GM12878 (cell line): ENCODE data around the gene APPL2. TPM values are rescaled to one million over a fixed set of nuclear protein-coding genes. Genes with fewer than 3 reads are reported as not detected.

ENCODE experiments used
- ATAC-seq: fragments of 200-7000 bp; cut with Tn5 transposase; 3 replicates; pipeline ENCODE4 v1.9.1; 2020; ENCODE audit warnings: mild to moderate bottlenecking, moderate library complexity
- BruUV-seq: library from RNA; stranded (reverse); fragments of 400-500 nt; replicated peaks from 2 replicates; lab custom pipeline; 2021; lab: Mats Ljungman, UMichigan
- CTCF ChIA-PET: fragments of 300-600 bp; sonication (Branson Sonifier 250); formaldehyde crosslinking; extraction: SDS; loops from one replicate; lab custom pipeline; 2021; ENCODE audit warnings: inconsistent platforms; lab: Yijun Ruan, JAX
- POLR2A ChIA-PET: fragments of 350-600 bp; formaldehyde crosslinking; extraction: SDS; loops from one replicate; lab custom pipeline; 2021; ENCODE audit warnings: inconsistent platforms; lab: Charles Lee
- RAD21 ChIA-PET: fragments of 300-600 bp; sonication (Branson Sonifier 250); formaldehyde crosslinking; loops from one replicate; lab custom pipeline; 2023; ENCODE audit warnings: antibody characterized with exemption; ENCODE audit not compliant: unreplicated experiment; lab: Charles Lee
- SMC1A ChIA-PET: fragments of 300-600 bp; sonication (Branson Sonifier 250); formaldehyde crosslinking; loops from one replicate; lab custom pipeline; 2023; ENCODE audit not compliant: unreplicated experiment, uncharacterized antibody; lab: Charles Lee
- DNase-seq: peaks from one replicate; pipeline ENCODE4 v3.0.0-alpha.2; 2011; ENCODE audit warnings: low read depth, low spot score
- FAIRE-seq: peaks from 3 replicates; lab custom pipeline; 2011; peaks lifted over from hg19 to GRCh38; lab: Jason Lieb, UNC
- H2AFZ ChIP-seq: 2 replicates; pipeline ENCODE4 v1.6.0; 2011; ENCODE audit warnings: low read depth, low read length, control low read depth; ENCODE audit not compliant: control insufficient read depth
- H3K27ac ChIP-seq: 2 replicates; pipeline ENCODE4 v1.5.1; 2011; ENCODE audit warnings: control low read depth; ENCODE audit not compliant: control insufficient read depth, insufficient read depth
- H3K27me3 ChIP-seq, 2 experiments: replicated peaks in 1 of 2; 2 replicates each; pipeline versions ENCODE4 v1.6.0 to v1.6.1; 2011; ENCODE audit warnings: low read length in 1 of 2; ENCODE audit not compliant: control insufficient read depth in 2 of 2, insufficient read depth in 2 of 2
- H3K36me3 ChIP-seq, 2 experiments: 2 replicates each; pipeline ENCODE4 v1.5.1; 2011; ENCODE audit warnings: low read length in 1 of 2; ENCODE audit not compliant: control insufficient read depth in 2 of 2, insufficient read depth in 2 of 2
- H3K4me1 ChIP-seq: 2 replicates; pipeline ENCODE4 v1.6.1; 2011; ENCODE audit warnings: mild to moderate bottlenecking, low read length, moderate library complexity, mixed read lengths; ENCODE audit not compliant: control insufficient read depth, insufficient read depth
- H3K4me2 ChIP-seq: 2 replicates; pipeline ENCODE4 v1.6.0; 2011; ENCODE audit warnings: control low read depth; ENCODE audit not compliant: control insufficient read depth, insufficient read depth
- H3K4me3 ChIP-seq: fragments of 200-600 bp; sonication (generic); 2 replicates; pipeline ENCODE4 v1.5.1; 2016
- H3K79me2 ChIP-seq: 2 replicates; pipeline ENCODE4 v1.6.0; 2011; ENCODE audit warnings: low read length; ENCODE audit not compliant: control insufficient read depth, insufficient read depth
- H3K9ac ChIP-seq: 2 replicates; pipeline ENCODE4 v1.8.0; 2011; ENCODE audit warnings: low read length, control low read depth, mixed read lengths; ENCODE audit not compliant: control insufficient read depth, insufficient read depth
- H3K9me3 ChIP-seq: replicated peaks from 3 replicates; pipeline ENCODE4 v1.5.1; 2011; ENCODE audit warnings: mild to moderate bottlenecking, low read length; ENCODE audit not compliant: control insufficient read depth, insufficient read depth
- H4K20me1 ChIP-seq: 2 replicates; pipeline ENCODE4 v1.6.0; 2011; ENCODE audit not compliant: control insufficient read depth, insufficient read depth
- BCLAF1 ChIP-seq: fragments of 450-650 bp; IDR thresholded peaks from 2 replicates; pipeline ENCODE4 v1.6.1; 2017; ENCODE audit warnings: antibody characterized with exemption, mild to moderate bottlenecking, moderate library complexity
- JUNB ChIP-seq: IDR thresholded peaks from 2 replicates; pipeline ENCODE4 v1.6.1; 2016; ENCODE audit warnings: antibody characterized with exemption, mild to moderate bottlenecking
- LARP7 ChIP-seq: fragments of 450-650 bp; IDR thresholded peaks from 2 replicates; pipeline ENCODE4 v1.6.1; 2017; ENCODE audit warnings: mild to moderate bottlenecking
- WGBS: methylation state at CpG from one replicate; pipeline ENCODE4 v1.1.6; 2016; ENCODE audit warnings: low lambda C conversion rate; ENCODE audit not compliant: insufficient replicate concordance, insufficient coverage; ENCODE audit errors: missing lambda C conversion rate; 5-methylcytosine and 5-hydroxymethylcytosine counted together
- in situ Hi-C: fragments of 300-500 bp; cut with MboI; formaldehyde crosslinking; loops from 9 replicates; pipeline ENCODE4 v1.14.3; 2018; ENCODE audit warnings: mixed read lengths
- intact Hi-C: fragments of 100-400 bp; cut with micrococcal nuclease; formaldehyde crosslinking; loops from one replicate; pipeline ENCODE4 v1.14.2; 2022; ENCODE audit not compliant: unreplicated experiment
- polyA plus RNA-seq, 11 experiments: library from polyadenylated mRNA; depleted of rRNA in 4 of 11; unstranded in 6 of 11; stranded (reverse) in 5 of 11; fragments of >200 nt; fragmentation: Nextera tagmentation in 4 of 11; fragmentation: Illumina TruSeq in 1 of 11; extraction: Ambion mirVana in 4 of 11; extraction: Trizol in 1 of 11; gene quantifications; 1 replicate in 1 of 11; 2 replicates in 10 of 11; pipeline versions ENCODE4 v1.2.1 to v1.2.3, GENCODE V29; 2011 to 2016; ENCODE audit warnings: inconsistent platforms in 2 of 11, missing spikeins in 2 of 11, low read depth in 1 of 11
- total RNA-seq, 4 experiments: library from RNA; depleted of rRNA in 3 of 4; stranded (reverse); fragments of >200 nt in 3 of 4; fragmentation: Illumina TruSeq in 1 of 4; extraction: Trizol in 1 of 4; gene quantifications; 2 replicates each; pipeline versions ENCODE4 v1.2.1 to v1.2.3, GENCODE V29; 2013 to 2021
- TF ChIP-seq, protein P1 (sequence below): IDR thresholded peaks from 2 replicates; pipeline ENCODE4 v1.6.1; 2012; ENCODE audit warnings: mild to moderate bottlenecking, low read depth, low read length

APPL2 gene
- total and polyA plus RNA-seq, 10 of the 15 experiments (the other 5 are each of a cell fraction or from before 2014, with no cell fraction given), result 1.9 to 14.2 (median 7.5) TPM

DNA sequence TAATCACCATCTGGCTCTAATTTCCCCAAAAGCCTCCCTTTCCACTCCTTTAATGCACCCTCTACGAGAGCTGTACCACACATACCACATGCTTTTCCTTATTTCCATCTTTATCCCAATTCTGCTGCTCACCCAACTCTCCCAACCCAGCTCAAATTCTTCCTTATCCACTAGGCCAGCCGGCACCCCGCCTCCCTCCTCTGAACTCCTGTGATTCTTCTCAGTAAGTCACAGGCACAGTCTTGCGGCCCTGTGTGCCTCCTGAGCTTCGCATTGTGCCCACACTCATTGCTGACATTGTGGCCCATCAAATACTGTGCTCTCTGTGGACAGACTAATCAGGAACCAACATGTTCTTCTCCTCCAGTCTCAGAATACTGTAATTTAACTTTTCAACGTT lies 45.4 kb downstream of the APPL2 start:
- FAIRE-seq, result no peak
- no TSS peak for BruUV-seq
- ChIA-PET CTCF (interaction anchor here (1.2 kb wide), 1 partner anchor 30 kb away, joined by 3 read pairs; no protein-coding TSS in a partner anchor), POLR2A (no interaction called here), RAD21 (no interaction called here), SMC1A (interaction anchor here (0.6 kb wide), 1 partner anchor 1354 kb away, joined by 3 read pairs; no protein-coding TSS in a partner anchor)
- 87% methylated on average over 6 of the region's 6 CpGs for WGBS
- intact Hi-C loops, result no loop called here
- Histone ChIP-seq H3K27ac (no peak overlapping the region), H3K4me1 (no peaks in the 10 kb centered on the region), H3K4me3 (no peak overlapping the region), H3K79me2 (no peaks in the 10 kb centered on the region), H2AFZ (no peak overlapping the region), H3K36me3 (peaks cover 2 to 14% of the 10 kb centered on the region in 2 experiments; a peak in 3 of 4 replicates), H4K20me1 (no peaks in the 10 kb centered on the region), H3K9me3 (no peaks in the 10 kb centered on the region), H3K4me2 (no peak overlapping the region), H3K9ac (no peak overlapping the region), H3K27me3 (no peaks in the 10 kb centered on the region)
- in situ Hi-C loops, result no loop called here
- no peak for DNase-seq
- TF ChIP-seq, protein P1, sequence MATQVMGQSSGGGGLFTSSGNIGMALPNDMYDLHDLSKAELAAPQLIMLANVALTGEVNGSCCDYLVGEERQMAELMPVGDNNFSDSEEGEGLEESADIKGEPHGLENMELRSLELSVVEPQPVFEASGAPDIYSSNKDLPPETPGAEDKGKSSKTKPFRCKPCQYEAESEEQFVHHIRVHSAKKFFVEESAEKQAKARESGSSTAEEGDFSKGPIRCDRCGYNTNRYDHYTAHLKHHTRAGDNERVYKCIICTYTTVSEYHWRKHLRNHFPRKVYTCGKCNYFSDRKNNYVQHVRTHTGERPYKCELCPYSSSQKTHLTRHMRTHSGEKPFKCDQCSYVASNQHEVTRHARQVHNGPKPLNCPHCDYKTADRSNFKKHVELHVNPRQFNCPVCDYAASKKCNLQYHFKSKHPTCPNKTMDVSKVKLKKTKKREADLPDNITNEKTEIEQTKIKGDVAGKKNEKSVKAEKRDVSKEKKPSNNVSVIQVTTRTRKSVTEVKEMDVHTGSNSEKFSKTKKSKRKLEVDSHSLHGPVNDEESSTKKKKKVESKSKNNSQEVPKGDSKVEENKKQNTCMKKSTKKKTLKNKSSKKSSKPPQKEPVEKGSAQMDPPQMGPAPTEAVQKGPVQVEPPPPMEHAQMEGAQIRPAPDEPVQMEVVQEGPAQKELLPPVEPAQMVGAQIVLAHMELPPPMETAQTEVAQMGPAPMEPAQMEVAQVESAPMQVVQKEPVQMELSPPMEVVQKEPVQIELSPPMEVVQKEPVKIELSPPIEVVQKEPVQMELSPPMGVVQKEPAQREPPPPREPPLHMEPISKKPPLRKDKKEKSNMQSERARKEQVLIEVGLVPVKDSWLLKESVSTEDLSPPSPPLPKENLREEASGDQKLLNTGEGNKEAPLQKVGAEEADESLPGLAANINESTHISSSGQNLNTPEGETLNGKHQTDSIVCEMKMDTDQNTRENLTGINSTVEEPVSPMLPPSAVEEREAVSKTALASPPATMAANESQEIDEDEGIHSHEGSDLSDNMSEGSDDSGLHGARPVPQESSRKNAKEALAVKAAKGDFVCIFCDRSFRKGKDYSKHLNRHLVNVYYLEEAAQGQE, result no peak
- TF ChIP-seq JUNB (no peak), LARP7 (no peak), BCLAF1 (no peak)
- ATAC-seq, result no peak
